HG02623 (cell line): ENCODE measurements around the gene NMBR.
A peak's percentile ranks its signal among the peaks of the same experiment; 100 is the strongest.
"Not testable (repeated sequence)": the region's sequence is repeated elsewhere in the genome, so short reads cannot be mapped to it uniquely, and the experiment has no call there.

ENCODE experiments used
- ATAC-seq: cut with Tn5 transposase; IDR thresholded peaks from one replicate; pipeline ENCODE4 v1.9.1; 2021; ENCODE audit warnings: moderate library complexity; ENCODE audit not compliant: unreplicated experiment

The NMBR gene

DNA sequence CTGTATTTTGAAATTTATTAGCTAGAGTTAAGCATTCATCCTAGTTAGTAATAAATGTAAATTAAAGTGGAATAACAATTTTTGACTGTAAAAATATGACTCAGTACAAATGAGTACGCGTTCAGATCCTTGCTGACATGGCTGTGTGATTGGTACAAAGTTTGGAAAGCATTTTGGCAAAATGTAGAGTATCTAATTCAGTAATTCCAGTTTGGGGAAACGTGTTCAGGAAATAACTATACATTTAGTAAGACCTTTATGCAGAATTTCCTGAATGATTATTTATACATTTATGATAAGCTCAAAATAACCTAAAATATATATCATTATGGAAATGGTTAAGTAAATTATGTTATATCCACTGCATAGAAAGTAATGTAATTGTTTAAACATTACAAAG, 8.2 kb upstream of the NMBR start:
- no peak for ATAC-seq

DNA sequence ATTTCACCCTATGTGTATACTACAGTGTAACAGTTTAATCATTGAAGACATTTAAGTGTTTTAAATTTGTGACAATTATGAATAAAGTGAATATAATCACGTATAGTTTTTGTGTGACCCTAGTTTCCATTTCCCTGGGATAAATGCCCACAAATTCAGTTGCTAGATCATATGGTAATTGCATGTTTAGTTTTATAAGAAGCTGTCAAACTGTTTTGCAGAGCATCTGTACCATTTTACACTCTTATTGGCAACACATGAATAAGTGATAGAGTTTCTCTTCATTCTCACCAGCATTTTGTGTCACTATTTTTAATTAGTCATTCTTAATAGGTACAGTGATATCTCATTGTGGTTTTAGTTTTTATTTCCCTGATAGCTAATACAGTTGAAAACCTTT, 7.4 kb upstream of the NMBR start:
- no peak for ATAC-seq

GRCh38 chr6:142153196-142153595, 6.3 kb upstream of the NMBR start:
- no peak for ATAC-seq

DNA sequence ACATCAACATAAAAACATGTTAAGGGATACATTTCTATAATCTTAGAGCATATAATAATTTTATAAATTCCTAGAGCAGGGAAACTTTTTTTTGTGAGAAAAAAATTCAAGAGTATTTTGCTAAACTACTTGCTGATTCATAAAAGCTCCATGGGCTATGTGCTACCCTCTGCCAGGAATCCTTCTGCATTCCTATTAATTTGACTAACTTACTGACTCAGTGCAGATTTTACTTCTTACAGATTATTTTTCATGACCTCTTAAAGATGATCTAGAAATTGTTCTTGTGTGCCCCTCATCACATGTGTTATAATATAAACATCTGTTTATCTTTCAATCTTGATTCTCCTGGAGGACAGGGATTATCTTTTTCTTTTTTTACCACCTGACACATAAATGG, 5.8 kb upstream of the NMBR start:
- ATAC-seq: no peak

- ATAC-seq: not testable (repeated sequence)
Observed at GRCh38 chr6:142141531-142141930, 5.4 kb downstream of the NMBR start.

- no peak for ATAC-seq
Observed at GRCh38 chr6:142138876-142139275, 8.0 kb downstream of the NMBR start.

DNA sequence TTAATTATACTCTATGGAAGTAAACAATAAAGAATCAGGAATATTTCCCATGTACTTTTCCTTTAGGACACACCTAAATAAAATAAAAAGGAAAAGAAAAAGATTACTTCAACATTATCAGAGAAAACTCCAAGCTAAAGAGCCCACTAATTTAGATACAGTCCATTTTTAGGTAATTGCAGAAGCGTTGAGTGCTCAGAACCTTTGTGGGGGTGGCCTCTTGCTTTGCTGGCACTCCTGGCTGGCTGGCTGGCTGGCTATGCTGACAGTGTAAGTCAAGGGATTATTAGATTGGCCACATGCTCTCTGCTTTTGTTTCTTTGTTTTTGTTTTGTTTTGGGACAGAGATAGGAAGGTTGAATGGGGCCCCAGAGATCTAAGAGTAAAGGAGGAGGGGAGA, 14.3 kb downstream of the NMBR start, which contains the start of gene GJE1:
TSS of gene GJE1 (plus strand) at position 301 of the 400 bp plus-strand sequence. CDS start 234 bp downstream, outside the sequence.
- ATAC-seq: no peak

DNA sequence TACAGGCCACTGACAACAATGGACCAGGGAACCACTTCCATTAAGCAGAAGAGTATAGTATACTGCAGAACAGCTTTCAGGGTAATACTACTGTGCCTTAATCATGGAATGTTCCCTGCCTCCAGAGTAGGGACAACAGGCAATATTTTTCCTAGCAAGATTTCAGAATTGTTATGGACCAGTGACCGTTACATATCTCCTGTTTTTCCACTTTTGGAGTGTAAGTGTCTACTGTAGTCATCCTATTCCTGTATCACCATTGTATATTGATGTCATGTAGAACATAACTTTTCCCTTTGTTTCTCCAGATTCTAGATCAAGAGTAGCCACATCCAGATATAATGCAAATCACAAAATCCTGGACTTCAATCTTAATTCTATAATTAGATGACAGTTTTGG, 16.1 kb downstream of the NMBR start:
- no peak for ATAC-seq

GRCh38 chr6:142121342-142121741, 25.6 kb downstream of the NMBR start:
- no peak for ATAC-seq

GRCh38 chr6:142118925-142119324, 28.0 kb downstream of the NMBR start:
- ATAC-seq: no peak

DNA sequence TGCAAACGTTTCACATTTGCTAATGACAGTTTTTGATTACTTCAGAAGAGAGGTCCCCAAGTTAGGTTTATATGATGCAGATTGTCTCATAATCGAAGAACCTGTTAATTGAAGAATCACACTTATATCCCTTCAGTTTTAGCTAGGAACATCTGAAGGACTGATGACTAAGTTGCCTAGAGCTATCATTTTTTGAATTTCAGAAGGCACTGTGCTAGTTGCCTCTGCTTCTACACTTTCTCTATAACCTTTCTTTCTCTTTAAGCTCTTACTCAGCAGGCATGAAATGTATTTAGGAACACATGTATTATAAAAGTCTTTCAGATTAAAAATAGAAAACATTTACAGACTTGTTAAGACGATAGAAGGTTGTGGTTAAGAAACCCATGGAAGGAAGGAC, 28.6 kb downstream of the NMBR start:
- ATAC-seq: no peak

DNA sequence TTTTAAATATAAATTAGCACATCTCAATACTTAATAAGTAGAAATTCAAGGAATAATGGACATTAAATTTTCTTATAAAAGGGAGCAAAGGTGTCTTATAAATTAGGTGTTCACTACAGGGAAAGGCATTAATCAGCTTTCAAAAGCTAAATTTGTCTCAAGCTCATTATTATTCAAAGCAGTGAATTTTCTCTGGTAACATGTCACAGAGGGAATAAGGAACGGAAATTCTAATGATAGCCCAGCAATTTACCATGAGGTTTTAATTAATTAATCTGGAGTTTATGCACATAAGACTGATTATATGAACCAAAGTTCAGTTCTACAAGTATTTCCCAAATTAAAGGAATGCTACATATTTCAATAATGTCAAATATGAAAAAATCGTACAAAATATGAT, 29.6 kb downstream of the NMBR start:
- ATAC-seq: no peak

DNA sequence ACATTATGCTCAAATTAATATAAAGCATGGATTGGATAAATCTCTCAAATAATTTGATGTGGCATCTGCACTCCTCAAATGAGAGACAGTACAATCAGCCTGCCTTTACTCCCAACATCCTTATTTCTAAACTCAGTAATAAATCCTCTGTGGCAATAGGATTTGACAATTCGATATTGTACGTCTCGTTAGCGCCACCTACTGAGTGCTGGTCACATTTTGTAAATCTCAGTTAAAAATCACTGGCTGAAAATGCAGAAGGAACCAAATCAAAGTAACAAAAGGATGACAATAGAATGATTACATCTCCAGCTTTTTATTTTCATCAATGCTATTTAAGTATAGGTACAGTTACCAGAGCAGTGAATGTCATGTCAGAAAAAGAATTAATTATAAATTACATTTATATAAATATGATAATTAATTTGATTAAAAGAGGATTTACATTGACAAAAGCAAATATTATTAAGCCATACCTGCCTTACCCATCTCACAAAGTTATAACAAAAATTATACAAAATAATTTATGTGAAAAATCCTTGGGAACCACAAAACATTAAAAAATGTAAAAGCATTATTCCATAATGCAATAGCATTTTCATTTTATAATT, 34.4 kb downstream of the NMBR start:
- ATAC-seq: peak; percentile 65

DNA sequence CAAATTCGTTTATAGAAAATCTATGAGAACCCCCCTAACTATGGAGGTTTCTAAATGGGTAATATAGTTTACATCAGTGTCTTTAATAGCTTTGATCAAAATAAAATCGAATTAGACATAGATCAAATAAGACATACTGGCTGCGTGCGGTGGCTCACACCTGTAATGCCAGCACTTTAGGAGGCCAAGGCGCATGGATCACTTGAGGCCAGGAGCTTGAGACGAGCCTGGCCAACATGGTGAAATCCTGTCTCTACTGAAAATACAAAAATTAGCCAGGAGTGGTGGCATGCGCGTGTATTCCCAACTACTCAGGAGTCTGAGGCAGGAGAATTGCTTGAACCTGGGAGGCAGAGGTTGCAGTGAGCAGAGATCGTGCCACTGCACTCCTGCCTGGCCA, 36.1 kb downstream of the NMBR start:
- ATAC-seq: not testable (repeated sequence)

- ATAC-seq: not testable (repeated sequence)
Observed at GRCh38 chr6:142104820-142105219, 42.1 kb downstream of the NMBR start.

GRCh38 chr6:142088858-142089216, 58.1 kb downstream of the NMBR start:
- ATAC-seq: no peak

- ATAC-seq: no peak
Observed at GRCh38 chr6:142087950-142088857, 58.7 kb downstream of the NMBR start.

DNA sequence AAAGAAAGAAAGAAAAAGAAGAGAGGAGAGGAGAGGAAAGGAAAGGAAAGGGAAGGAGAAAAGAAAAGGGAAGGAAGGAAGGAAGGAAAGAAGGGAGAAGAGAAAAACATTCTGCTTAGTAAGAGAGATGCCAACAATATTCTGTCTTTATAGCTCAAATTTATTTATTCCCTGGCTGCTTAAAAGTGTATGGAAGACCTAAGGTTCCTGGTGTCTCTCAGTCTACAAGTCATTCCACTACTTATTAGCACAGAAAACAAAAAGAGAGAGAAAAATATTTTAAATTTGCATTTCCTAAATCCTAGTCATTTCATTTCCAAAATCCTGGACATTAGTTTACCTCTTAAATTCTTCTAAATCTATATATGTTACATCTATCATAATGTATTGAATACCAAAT, 67.8 kb downstream of the NMBR start:
- ATAC-seq: no peak

DNA sequence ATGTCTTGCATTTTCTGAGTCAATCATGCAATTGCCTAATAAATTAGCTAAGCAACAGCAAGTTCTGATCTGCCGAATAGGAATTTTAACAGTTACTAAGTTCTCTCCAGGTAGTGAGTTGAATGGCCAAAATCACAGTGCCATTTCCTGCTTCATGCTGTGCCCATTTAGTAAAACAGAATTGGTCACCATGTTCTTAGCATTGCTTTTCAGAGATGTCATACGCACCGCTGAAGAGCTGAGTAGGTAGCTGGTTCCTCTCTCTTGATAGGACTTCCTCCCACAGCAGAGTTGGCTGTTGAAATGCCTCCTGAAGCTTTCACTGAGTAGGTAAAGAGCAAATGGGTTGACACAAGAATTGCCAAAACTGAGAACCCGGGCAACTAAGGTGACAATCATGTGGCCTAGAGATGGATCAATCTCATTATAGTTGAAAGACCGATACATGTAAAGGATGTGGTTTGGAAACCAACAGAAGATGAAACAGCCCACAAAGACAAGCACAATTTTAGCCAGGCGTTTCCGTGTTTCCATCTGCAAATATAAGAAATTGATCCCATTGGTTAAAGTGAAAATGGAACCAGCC, 71.3 kb downstream of the NMBR start:
- no peak for ATAC-seq

DNA sequence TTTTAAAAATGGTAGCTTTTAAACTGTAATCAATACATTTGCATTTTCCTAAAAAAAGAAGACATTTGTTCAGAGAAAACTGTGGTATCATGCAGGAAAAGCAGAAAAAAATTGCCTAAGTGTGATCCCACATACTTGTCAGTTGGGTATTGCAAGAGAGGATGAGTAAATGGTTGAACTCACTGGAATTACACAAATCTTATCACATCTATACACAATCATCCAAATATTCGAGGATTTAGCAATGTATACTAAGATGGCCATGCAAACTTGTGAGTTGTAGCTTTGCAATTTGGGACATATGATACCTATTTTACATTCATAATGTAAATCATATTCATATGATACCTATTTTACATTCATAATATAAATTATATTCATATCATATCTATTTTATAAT, 72.4 kb downstream of the NMBR start:
- ATAC-seq: no peak

DNA sequence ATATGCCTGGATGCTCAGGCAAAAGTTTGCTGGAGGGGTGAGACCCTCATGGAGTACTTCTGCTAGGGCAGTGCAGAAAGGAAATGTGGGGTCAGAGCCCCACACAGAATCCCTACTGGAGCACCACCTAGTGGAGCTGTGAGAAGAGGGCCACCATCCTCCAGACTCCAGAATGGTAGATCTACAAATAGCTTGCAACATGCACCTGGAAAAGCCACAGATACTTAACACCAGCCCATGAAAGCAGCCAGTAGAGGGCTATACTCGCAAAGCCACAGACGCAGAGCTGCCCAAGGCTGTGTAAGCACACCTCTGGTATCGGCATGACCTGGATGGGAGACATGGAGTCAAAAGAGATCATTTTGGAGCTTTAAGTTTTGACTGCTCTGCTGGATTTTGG, 74.9 kb downstream of the NMBR start:
- no peak for ATAC-seq

- no peak for ATAC-seq
Observed at GRCh38 chr6:142068416-142068815, 78.5 kb downstream of the NMBR start.
